Adrenal gland (tissue), 5 donors: ENCODE results near the gene TMEM215.

Experiments used
- CTCF ChIP-seq, 6 experiments: fragments of 450-650 bp in 4 of 6; fragments of 200-600 bp in 2 of 6; sonication (generic) in 1 of 6; IDR thresholded peaks; 1 replicate in 5 of 6; 2 replicates in 1 of 6; pipeline versions ENCODE4 v1.5.1 to v1.8.0; 2016 to 2021; ENCODE audit warnings: antibody characterized with exemption in 6 of 6, mild to moderate bottlenecking in 2 of 6, moderate library complexity in 1 of 6
- POLR2A ChIP-seq, 2 donors: fragments of 450-650 bp; IDR thresholded peaks; one replicate each; pipeline ENCODE4 v1.6.1; 2017; ENCODE audit warnings: antibody characterized with exemption in 2 of 2, mild to moderate bottlenecking in 2 of 2, moderate library complexity in 1 of 2
- donor health status: DM: no; HTN: no; CAD: no.

DNA sequence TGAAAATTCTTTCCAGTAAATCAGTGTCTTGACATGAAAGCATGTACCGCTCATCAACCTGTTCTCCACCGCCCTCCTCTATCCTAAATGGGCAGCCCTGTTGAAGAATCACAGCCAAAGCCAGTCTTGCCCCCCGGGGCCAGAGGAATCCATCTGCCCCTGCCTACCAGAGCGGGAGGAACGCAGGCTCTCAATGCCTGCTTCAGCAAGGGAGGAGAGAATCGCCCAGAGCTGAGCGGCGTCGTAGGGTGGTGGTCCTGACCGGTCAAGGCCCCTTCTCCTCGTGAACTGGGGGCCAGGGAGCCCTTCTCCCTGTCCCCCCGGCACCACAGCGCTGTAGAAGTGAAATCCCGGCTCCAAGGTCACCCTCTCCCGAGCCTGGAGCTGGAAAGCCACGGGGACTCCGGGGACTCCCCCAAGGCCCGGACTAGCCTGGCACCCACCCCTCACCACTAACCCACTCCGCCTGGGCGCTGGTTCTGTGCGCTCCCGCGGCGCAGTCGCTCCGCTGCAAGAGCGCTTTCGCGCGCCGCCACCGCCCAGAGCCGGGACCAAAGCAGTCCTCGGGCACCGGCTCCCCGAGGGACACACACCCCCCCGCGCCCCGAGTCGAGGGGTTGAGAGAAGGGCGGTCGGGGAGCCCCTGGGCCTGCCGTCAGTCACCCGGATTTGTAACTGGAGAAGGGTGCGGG lies 718 bp upstream of the TMEM215 start:
- TF ChIP-seq POLR2A (IDR thresholded peaks at IDR 0.05) (no peak), CTCF (IDR thresholded peaks at IDR 0.05) (no peak)
